Measurements from ENCODE around the gene PIGS. TPM values are rescaled to one million over a fixed set of nuclear protein-coding genes. Genes with fewer than 3 reads are reported as not detected.

PIGS gene
- total and polyA plus RNA-seq, 2 donors (not counting 3 experiments of a cell fraction or from before 2014, with no cell fraction given) = 71.3 to 110 TPM

DNA sequence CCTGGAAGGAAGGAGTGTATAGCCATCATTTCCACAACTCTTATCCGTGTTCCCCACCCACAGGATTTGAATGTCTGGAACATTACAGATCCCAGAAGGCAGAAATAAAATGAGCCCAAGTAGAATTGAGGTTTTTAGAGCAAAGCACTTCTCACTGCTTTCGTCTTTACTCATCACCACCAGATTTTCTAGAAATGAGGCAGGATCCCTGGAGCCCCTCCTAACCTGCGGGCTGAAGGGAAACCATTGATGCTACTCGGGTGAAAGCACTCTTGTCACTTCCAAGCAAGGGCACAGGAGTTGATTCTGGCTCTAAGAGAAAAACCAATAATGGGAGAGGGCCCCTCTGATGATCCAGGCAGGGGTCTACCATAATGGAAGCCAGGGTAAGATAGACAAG is 8.2 kb upstream of the PIGS start:
- no TSS peak for BruUV-seq (replicated peaks)
- no peaks in the 10 kb centered on the region for H4K20me1 ChIP-seq (replicated peaks; ENCODE audit: control insufficient read depth, extremely low read depth, insufficient read depth, low read length)
- no peak overlapping the region for H2AFZ ChIP-seq (ENCODE audit: low read depth, low read length)
- no peak for DNase-seq (ENCODE audit: low read depth, low spot score)
- H3K9ac ChIP-seq (replicated peaks; ENCODE audit: extremely low read depth, insufficient read depth, low read length) = no peak overlapping the region
- no peak for FAIRE-seq
- peaks cover 2% of the 10 kb centered on the region for H3K4me1 ChIP-seq (ENCODE audit: control insufficient read depth, extremely low read depth, insufficient read depth, low read length)
- H3K4me2 ChIP-seq (ENCODE audit: insufficient read depth, low read length) = no peak overlapping the region
- H3K79me2 ChIP-seq (ENCODE audit: control insufficient read depth, insufficient read depth, low read length) = no peaks in the 10 kb centered on the region
- no peak overlapping the region for H3K4me3 ChIP-seq (replicated peaks in 1 of 3; ENCODE audit: insufficient read depth in 1 of 3, low read depth in 1 of 3, low read length in 3 of 3)
- peaks cover 14 to 21% of the 10 kb centered on the region in 2 experiments for H3K36me3 ChIP-seq (ENCODE audit: control insufficient read depth in 2 of 2, extremely low read depth in 1 of 2, insufficient read depth in 2 of 2, low read length in 2 of 2)
- POLR2A ChIA-PET = no interaction called here
- no peaks in the 10 kb centered on the region for H3K9me3 ChIP-seq (replicated peaks; ENCODE audit: control insufficient read depth, insufficient read depth, low read length)
- dilution Hi-C loops (cut with MboI; ENCODE audit: extremely low pct_ligation_motif_present, low sequenced_read_pairs) = no loop called here
- CTCF ChIA-PET = interaction anchor here (0.7 kb wide), 1 partner anchor 17 kb away, joined by 3 read pairs; no protein-coding TSS in a partner anchor
- intact Hi-C loops (cut with micrococcal nuclease) = no loop called here
- H3K27ac ChIP-seq (ENCODE audit: insufficient read depth, low read depth, low read length) = no peak overlapping the region
- H3K9me1 ChIP-seq (replicated peaks; ENCODE audit: control insufficient read depth, extremely low read depth, insufficient read depth, low read length) = no peaks in the 10 kb centered on the region
- H3K27me3 ChIP-seq (ENCODE audit: control insufficient read depth in 2 of 2, insufficient read depth in 2 of 2, low read length in 2 of 2) = no peaks in the 10 kb centered on the region
- TF ChIP-seq JUN (IDR thresholded peaks at IDR 0.05; ENCODE audit: borderline replicate concordance, insufficient read depth, insufficient read length, low read depth) = no peak
- TF ChIP-seq MYC (IDR thresholded peaks at IDR 0.05; ENCODE audit: low read depth, low read length) = no peak
- TF ChIP-seq POLR2A (IDR thresholded peaks at IDR 0.05; ENCODE audit: low read depth, low read length) = no peak
- TF ChIP-seq POLR2AphosphoS5 (IDR thresholded peaks at IDR 0.05; ENCODE audit: insufficient read depth, low read depth, low read length) = no peak
- TF ChIP-seq FOS (IDR thresholded peaks at IDR 0.05; ENCODE audit: borderline replicate concordance, insufficient read depth, low read length) = no peak
- no peak for TF ChIP-seq EZH2 (IDR thresholded peaks at IDR 0.05; ENCODE audit: borderline replicate concordance, low read depth, low read length, severe bottlenecking)
- TF ChIP-seq, protein P1, sequence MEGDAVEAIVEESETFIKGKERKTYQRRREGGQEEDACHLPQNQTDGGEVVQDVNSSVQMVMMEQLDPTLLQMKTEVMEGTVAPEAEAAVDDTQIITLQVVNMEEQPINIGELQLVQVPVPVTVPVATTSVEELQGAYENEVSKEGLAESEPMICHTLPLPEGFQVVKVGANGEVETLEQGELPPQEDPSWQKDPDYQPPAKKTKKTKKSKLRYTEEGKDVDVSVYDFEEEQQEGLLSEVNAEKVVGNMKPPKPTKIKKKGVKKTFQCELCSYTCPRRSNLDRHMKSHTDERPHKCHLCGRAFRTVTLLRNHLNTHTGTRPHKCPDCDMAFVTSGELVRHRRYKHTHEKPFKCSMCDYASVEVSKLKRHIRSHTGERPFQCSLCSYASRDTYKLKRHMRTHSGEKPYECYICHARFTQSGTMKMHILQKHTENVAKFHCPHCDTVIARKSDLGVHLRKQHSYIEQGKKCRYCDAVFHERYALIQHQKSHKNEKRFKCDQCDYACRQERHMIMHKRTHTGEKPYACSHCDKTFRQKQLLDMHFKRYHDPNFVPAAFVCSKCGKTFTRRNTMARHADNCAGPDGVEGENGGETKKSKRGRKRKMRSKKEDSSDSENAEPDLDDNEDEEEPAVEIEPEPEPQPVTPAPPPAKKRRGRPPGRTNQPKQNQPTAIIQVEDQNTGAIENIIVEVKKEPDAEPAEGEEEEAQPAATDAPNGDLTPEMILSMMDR (IDR thresholded peaks at IDR 0.05; ENCODE audit: extremely low read depth in 1 of 2, insufficient read depth in 1 of 2, low read depth in 1 of 2, low read length in 2 of 2) = no peak
- TF ChIP-seq GATA2 (IDR thresholded peaks at IDR 0.05; ENCODE audit: insufficient read depth, insufficient read length, low read depth, low read length) = no peak
- TF ChIP-seq, protein P2, sequence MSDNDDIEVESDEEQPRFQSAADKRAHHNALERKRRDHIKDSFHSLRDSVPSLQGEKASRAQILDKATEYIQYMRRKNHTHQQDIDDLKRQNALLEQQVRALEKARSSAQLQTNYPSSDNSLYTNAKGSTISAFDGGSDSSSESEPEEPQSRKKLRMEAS (IDR thresholded peaks at IDR 0.05; ENCODE audit: insufficient read depth, insufficient read length) = no peak

Data from endothelial cell of umbilical vein (primary cell).